HTERT RPE-1 (cell line): ENCODE data around the gene PHTF2.
"Not testable (repeated sequence)": the region's sequence is repeated elsewhere in the genome, so short reads cannot be mapped to it uniquely, and the experiment has no call there.

ENCODE experiments used
- in situ Hi-C: fragments of 300-500 bp; cut with MboI; formaldehyde crosslinking; loops from 4 replicates; pipeline ENCODE4 v1.14.3; 2020; ENCODE audit warnings: low sequenced_read_pairs

The PHTF2 gene

DNA sequence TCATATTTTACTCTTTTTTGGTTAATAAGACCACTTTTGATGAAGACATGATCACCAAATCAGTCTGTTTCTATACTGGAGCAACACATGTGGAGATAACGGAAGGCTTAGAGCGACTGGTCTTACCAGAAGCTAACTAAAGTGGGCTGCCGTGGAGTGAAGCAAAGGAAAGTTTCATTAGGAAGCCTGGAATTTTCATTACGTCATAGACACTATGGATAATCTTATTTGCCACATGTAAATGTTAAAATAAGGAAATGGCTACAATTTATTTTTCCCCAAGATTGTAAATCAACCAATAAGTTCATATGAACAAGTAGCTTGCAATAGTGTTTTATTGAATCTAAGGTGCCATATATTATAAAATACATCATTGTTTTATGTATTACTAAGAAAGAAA is 185.4 kb downstream of the PHTF2 start:
- in situ Hi-C loops, result no loop called here

DNA sequence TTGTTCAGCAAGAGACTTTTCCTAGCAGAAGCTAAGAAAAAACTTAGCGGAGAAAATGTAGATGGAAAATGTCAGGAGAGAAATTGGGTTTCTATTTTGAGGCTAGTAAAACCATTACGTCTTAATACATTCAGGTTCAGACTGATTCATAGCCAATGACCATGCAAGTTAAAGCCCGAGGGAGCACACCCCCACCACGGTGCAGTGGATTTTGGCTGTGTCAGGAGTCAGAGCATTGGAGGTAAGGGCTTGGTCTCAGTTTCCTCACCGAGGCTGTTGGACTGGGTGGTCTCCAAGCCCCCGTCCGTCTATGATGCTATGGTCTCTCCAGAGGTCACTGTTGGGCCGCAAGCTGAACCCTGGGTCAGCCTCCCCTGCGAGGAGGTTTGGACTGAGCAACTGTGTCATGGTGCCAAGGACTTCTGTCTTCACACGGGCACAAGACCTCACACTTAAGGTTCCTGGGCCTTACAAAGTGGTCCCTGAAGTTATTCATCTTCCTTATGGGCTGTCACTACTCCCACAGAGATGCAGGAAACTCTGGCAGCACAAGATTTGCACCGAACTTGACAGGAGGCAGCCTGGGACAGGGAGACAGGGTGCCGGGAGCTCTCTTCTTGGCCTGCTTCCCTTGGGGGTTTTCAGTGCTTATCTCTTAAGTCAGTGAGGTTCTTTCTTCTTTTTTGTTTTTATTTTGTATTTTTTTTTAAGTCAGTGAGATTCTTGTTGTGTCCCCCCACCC is 186.8 kb downstream of the PHTF2 start:
- in situ Hi-C loops, result no loop called here

DNA sequence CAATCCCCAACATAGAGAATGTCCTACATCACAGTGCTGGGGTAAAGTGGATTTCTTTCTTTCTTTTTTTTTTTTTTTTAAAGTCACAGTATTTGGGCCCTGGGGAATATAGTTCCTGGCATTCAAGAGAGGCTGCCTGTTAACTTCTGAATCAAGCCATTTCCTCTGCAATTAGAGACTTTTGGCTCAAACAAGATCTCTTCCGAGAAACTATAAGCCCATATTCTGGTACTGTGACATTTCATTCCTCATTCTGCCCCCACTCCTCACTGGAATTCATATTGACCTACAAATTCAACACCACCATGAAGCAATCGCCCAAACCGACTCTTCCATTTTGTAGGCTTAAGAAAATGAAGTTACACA is 187.4 kb downstream of the PHTF2 start:
- in situ Hi-C loops, result no loop called here

DNA sequence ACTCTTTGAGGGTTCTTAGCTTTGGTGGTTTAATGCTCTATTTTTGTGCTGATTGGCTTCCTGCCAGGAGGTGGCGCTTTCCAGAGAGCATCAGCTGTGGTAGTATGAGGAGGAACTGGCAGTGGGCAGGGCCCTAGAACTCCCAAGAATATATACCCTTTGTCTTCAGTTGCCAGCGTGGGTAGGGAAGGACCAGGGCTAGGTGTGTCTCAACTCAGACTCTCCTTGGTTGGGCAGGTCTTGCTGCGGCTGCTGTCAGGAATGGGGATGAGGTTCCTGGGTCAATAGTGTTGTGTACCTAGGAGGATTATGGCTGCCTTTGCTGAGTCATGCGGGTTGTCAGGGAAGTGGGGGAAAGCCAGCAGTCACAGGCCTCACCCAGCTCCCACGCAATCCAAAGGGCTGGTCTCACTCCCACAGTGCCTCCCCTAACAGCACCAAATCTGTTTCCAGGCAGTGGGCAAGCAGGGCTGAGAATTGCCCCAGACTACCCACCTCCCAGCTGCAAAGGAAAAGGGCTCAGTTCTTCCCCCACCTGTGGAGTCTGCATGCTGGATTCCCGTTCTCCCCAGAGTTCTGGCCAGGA is 191.5 kb downstream of the PHTF2 start:
- in situ Hi-C loops, result no loop called here

DNA sequence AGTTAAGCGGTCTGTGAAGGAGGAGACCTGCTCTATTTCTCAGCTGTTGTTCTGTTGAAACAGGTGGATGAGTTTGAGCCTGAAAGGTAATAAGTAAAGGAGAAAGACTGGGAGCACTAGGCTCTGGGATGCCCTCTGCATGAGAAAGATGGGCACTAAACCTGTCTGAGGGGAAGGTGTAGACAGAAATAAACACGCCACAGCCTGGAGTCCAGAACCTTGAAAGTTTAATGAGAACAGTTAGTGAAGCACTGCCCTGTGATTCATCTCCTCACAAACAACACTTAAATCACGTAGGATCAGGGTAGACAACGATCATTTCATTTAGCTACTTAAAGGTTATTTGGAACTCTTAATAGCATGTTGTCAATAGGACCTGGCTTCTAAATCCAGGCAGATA is 193.1 kb downstream of the PHTF2 start:
- in situ Hi-C loops, result no loop called here

DNA sequence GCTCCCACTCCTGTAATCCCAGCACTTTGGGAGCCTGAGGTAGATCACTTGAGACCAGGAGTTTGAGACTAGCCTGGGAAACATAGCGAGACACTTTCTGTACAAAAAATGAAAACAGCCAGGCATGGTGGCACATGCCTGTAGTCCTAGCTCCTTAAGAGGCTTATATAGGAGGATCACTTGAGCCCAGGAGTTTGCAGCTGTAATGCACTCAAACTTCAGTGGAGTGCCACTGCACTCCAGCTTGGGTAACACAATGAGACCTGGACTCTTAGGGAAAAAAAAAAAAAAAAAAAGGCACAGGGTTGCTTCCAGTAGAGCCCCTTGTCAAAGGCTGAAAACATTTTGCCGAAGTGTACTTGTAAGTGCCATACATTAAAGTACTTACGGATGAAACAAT is 195.3 kb downstream of the PHTF2 start:
- in situ Hi-C loops, result no loop called here

DNA sequence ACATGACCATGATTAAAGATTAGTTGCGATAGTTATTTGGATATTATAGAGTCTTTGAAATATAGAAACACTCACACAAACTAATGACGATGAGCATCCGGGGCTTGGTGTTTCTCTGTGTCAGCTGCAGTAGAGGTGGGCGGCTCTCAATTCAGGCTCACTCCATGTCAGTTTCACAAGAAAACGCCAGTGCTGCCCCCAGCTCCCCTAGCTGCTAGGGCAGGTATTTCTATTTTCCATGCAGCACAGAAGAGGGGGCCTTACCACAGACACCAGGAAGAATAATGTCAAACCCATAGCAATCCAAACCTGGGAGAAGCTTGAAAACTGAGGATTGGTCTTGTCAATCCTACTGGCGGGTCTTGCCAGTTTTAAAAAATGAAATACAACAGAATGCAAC is 197.1 kb downstream of the PHTF2 start:
- in situ Hi-C loops, result no loop called here

DNA sequence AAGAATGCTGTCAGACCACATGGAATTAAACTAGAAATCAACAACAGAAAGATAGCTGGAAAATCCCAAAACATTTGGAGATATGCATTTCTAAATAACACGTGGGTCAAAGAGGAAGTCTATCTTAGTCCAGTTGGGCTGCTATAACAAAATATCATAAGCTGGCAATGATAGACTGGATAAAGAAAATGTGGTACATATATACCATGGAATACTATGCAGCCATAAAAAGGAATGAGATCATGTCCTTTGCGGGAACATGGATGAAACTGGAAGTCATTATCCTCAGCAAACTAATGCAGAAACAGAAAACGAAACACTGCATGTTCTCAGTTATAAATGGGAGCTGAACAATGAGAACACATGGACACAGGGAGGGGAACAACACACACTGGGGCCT is 200.6 kb downstream of the PHTF2 start:
- in situ Hi-C loops, result not testable (repeated sequence)

DNA sequence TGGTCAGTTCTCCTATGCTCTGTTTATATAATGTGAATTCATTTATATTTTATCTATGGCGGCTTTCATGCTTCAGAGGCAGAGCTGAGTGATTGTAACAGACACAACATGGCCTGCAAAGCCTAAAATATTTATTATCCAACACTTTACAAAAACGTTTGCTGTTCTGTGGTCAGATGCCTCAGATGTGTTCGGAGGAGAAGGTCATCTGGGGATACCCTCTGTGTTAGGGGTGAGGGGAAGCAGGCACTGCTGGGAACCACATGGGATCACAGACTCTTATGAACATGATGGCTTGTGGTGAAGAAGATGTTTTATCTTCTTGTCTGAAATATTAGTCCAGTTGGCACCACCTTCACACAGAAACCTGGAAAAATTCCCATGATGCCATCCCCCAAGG is 203.4 kb downstream of the PHTF2 start:
- in situ Hi-C loops, result no loop called here

DNA sequence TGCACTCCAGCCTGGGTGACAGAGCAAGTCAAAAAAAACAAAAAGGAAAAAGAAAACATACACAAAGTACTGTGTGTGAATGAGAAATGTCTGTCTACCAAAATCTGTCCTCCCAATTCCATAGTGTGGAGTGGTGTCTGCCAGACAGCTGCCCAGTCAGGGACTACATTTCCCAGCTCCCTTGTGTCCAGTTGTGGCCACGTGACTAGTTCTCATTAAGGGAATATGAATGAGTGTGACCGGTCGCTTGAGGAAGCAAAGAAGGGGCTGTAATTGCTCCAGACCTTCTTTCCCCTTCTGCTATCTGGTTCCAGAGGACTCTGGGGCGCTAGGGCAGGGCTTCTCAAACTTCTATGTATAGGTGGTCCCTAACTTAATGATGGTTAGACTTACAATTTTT is 204.1 kb downstream of the PHTF2 start:
- in situ Hi-C loops, result no loop called here

DNA sequence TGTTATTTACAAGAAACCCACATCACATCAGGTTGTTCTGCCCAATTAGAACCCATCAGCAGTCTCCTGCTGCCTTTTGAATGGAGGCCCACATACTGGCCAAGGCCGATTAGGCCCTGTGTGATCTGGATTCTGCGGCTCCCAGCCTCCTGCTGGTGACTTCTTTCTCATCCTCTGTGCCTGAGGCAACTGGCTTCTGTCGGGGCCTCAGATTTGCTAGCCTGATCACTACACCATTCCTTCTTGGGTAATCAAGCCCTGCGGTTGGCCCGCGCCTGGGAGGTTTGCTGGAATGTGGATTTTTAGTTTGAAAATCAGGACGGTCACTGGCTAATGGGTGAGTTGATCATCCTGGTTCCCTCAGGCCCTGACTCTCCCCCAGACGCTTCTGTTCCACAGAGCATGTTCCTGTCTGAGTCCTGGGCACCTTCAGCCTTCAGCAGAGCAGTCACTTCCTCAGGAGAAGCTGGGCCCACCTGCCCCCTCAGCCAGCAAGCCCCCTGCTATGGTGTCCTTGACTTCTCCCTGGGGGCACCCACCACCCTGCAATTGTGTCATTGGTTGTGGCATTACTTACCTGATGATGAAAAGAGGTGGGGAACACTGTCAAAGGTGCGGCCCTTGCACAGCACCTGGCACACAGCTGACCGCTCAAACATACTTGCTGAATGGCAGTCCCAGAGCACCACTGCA is 207.6 kb downstream of the PHTF2 start:
- in situ Hi-C loops, result no loop called here
